ENCODE data around the gene PDE4D. TPM values are rescaled to one million over a fixed set of nuclear protein-coding genes. Genes with fewer than 3 reads are reported as not detected.
A peak's percentile ranks its signal among the peaks of the same experiment; 100 is the strongest.
"Not testable (repeated sequence)": the region's sequence is repeated elsewhere in the genome, so short reads cannot be mapped to it uniquely, and the experiment has no call there.

Gene PDE4D
- total RNA-seq, 1 experiment from 2014 or later = 34.2 TPM

GRCh38 chr5:59583151-59583809 lies 310.2 kb downstream of the PDE4D start:
- DNase-seq (ENCODE audit: low spot score) = no peak

GRCh38 chr5:59582746-59583145 lies 310.8 kb downstream of the PDE4D start:
- no peak for DNase-seq (ENCODE audit: low spot score)

- no peak for DNase-seq (ENCODE audit: low spot score)
Measured at GRCh38 chr5:59579824-59580167, 313.7 kb downstream of the PDE4D start.

- DNase-seq (ENCODE audit: low spot score) = no peak
Measured at GRCh38 chr5:59579101-59579823, 314.3 kb downstream of the PDE4D start.

GRCh38 chr5:59577485-59577884 lies 316.0 kb downstream of the PDE4D start:
- DNase-seq (ENCODE audit: low spot score) = no peak

GRCh38 chr5:59575648-59576445 lies 317.7 kb downstream of the PDE4D start:
- DNase-seq (ENCODE audit: low spot score) = no peak

GRCh38 chr5:59573509-59573908 lies 320.0 kb downstream of the PDE4D start:
- DNase-seq (ENCODE audit: low spot score) = not testable (repeated sequence)

GRCh38 chr5:59571067-59571466 lies 322.5 kb downstream of the PDE4D start:
- no peak for DNase-seq (ENCODE audit: low spot score)

- no peak for DNase-seq (ENCODE audit: low spot score)
Measured at GRCh38 chr5:59569608-59570334, 323.8 kb downstream of the PDE4D start.

- DNase-seq (ENCODE audit: low spot score) = no peak
Measured at GRCh38 chr5:59569158-59569557, 324.4 kb downstream of the PDE4D start.

- DNase-seq (ENCODE audit: low spot score) = no peak
Measured at GRCh38 chr5:59568161-59568560, 325.4 kb downstream of the PDE4D start.

GRCh38 chr5:59565551-59565950 lies 328.0 kb downstream of the PDE4D start:
- DNase-seq (ENCODE audit: low spot score) = no peak

- DNase-seq (ENCODE audit: low spot score) = no peak
Measured at GRCh38 chr5:59564895-59565294, 328.6 kb downstream of the PDE4D start.

- peak; percentile 62 for DNase-seq (ENCODE audit: low spot score)
Measured at GRCh38 chr5:59562756-59563389, 330.7 kb downstream of the PDE4D start.

GRCh38 chr5:59560553-59560952 lies 333.0 kb downstream of the PDE4D start:
- no peak for DNase-seq (ENCODE audit: low spot score)

- no peak for DNase-seq (ENCODE audit: low spot score)
Measured at GRCh38 chr5:59559847-59560246, 333.7 kb downstream of the PDE4D start.

GRCh38 chr5:59559323-59559722 lies 334.2 kb downstream of the PDE4D start:
- no peak for DNase-seq (ENCODE audit: low spot score)

- DNase-seq (ENCODE audit: low spot score) = no peak
Measured at GRCh38 chr5:59558501-59558900, 335.0 kb downstream of the PDE4D start.

GRCh38 chr5:59557572-59557971 lies 336.0 kb downstream of the PDE4D start:
- DNase-seq (ENCODE audit: low spot score) = peak; percentile 53

- no peak for DNase-seq (ENCODE audit: low spot score)
Measured at GRCh38 chr5:59555596-59555995, 337.9 kb downstream of the PDE4D start.

- DNase-seq (ENCODE audit: low spot score) = no peak
Measured at GRCh38 chr5:59554501-59554900, 339.0 kb downstream of the PDE4D start.

- DNase-seq (ENCODE audit: low spot score) = no peak
Measured at GRCh38 chr5:59553992-59554391, 339.5 kb downstream of the PDE4D start.
